ENCODE data around the gene LSAMP.

The LSAMP gene

GRCh38 chr3:116032176-116032575, 413.1 kb downstream of the LSAMP start:
- Histone ChIP-seq H3K4me2 (ENCODE audit: low read depth, low read length, poor library complexity, severe bottlenecking) (no peak overlapping the region), H2AFZ (ENCODE audit: low read depth, low read length, severe bottlenecking) (no peak overlapping the region), H3K27ac (ENCODE audit: low read depth, low read length) (no peak overlapping the region), H3K9ac (ENCODE audit: low read length) (no peak overlapping the region), H3K27me3 (ENCODE audit: low read length) (no peaks in the 10 kb centered on the region), H3K4me3 (ENCODE audit: insufficient read depth, low read length, poor library complexity, severe bottlenecking) (no peak overlapping the region), H3K9me3 (ENCODE audit: insufficient read depth, low read length) (no peaks in the 10 kb centered on the region), H3K36me3 (ENCODE audit: low read length) (no peaks in the 10 kb centered on the region), H3K79me2 (ENCODE audit: insufficient read depth, low read length) (no peaks in the 10 kb centered on the region), H4K20me1 (ENCODE audit: low read depth, low read length) (no peaks in the 10 kb centered on the region), H3F3A (ENCODE audit: insufficient read depth) (no peaks in the 10 kb centered on the region), H3K9me2 (replicated peaks; ENCODE audit: insufficient read depth, low read length) (0 out of 2 replicates have a peak, but pooled peaks cover 6% of the 10 kb centered on the region)
- TF ChIP-seq EZH2phosphoT487 (conservative IDR thresholded peaks at IDR 0.05; ENCODE audit: low read length) (no peak), CTCF (IDR thresholded peaks at IDR 0.05; ENCODE audit: insufficient read depth, low read length, poor library complexity, severe bottlenecking) (no peak)

GRCh38 chr3:116030131-116030850, 415.0 kb downstream of the LSAMP start:
- no peak overlapping the region for H3K4me2 ChIP-seq (ENCODE audit: low read depth, low read length, poor library complexity, severe bottlenecking)
- H3K79me2 ChIP-seq (ENCODE audit: insufficient read depth, low read length), result no peaks in the 10 kb centered on the region
- no peak overlapping the region for H2AFZ ChIP-seq (ENCODE audit: low read depth, low read length, severe bottlenecking)
- H3K9ac ChIP-seq (ENCODE audit: low read length), result no peak overlapping the region
- TF ChIP-seq CTCF (IDR thresholded peaks at IDR 0.05; ENCODE audit: insufficient read depth, low read length, poor library complexity, severe bottlenecking) (no peak), EZH2phosphoT487 (conservative IDR thresholded peaks at IDR 0.05; ENCODE audit: low read length) (no peak)
- H3K36me3 ChIP-seq (ENCODE audit: low read length), result no peaks in the 10 kb centered on the region
- H3K9me3 ChIP-seq (ENCODE audit: insufficient read depth, low read length), result no peaks in the 10 kb centered on the region
- H3K27ac ChIP-seq (ENCODE audit: low read depth, low read length), result no peak overlapping the region
- H4K20me1 ChIP-seq (ENCODE audit: low read depth, low read length), result no peaks in the 10 kb centered on the region
- no peaks in the 10 kb centered on the region for H3F3A ChIP-seq (ENCODE audit: insufficient read depth)
- 0 out of 2 replicates have a peak, but pooled peaks cover 6% of the 10 kb centered on the region for H3K9me2 ChIP-seq (replicated peaks; ENCODE audit: insufficient read depth, low read length)
- no peak overlapping the region for H3K4me3 ChIP-seq (ENCODE audit: insufficient read depth, low read length, poor library complexity, severe bottlenecking)
- no peaks in the 10 kb centered on the region for H3K27me3 ChIP-seq (ENCODE audit: low read length)

- Histone ChIP-seq H3K27me3 (ENCODE audit: low read length) (no peaks in the 10 kb centered on the region), H4K20me1 (ENCODE audit: low read depth, low read length) (no peaks in the 10 kb centered on the region), H3K36me3 (ENCODE audit: low read length) (no peaks in the 10 kb centered on the region), H3K9me3 (ENCODE audit: insufficient read depth, low read length) (no peaks in the 10 kb centered on the region), H3F3A (ENCODE audit: insufficient read depth) (no peaks in the 10 kb centered on the region), H3K79me2 (ENCODE audit: insufficient read depth, low read length) (no peaks in the 10 kb centered on the region), H3K27ac (ENCODE audit: low read depth, low read length) (no peak overlapping the region), H3K4me2 (ENCODE audit: low read depth, low read length, poor library complexity, severe bottlenecking) (no peak overlapping the region), H3K9ac (ENCODE audit: low read length) (no peak overlapping the region), H2AFZ (ENCODE audit: low read depth, low read length, severe bottlenecking) (no peak overlapping the region), H3K9me2 (replicated peaks; ENCODE audit: insufficient read depth, low read length) (0 out of 2 replicates have a peak, but pooled peaks cover 6% of the 10 kb centered on the region), H3K4me3 (ENCODE audit: insufficient read depth, low read length, poor library complexity, severe bottlenecking) (no peak overlapping the region)
- TF ChIP-seq EZH2phosphoT487 (conservative IDR thresholded peaks at IDR 0.05; ENCODE audit: low read length), result no peak
- TF ChIP-seq CTCF (IDR thresholded peaks at IDR 0.05; ENCODE audit: insufficient read depth, low read length, poor library complexity, severe bottlenecking), result no peak
Measured at GRCh38 chr3:116029266-116029665, 416.0 kb downstream of the LSAMP start.
